ENCODE results near the gene ARHGEF38. TPM values are rescaled to one million over a fixed set of nuclear protein-coding genes. Genes with fewer than 3 reads are reported as not detected.
A peak's percentile ranks its signal among the peaks of the same experiment; 100 is the strongest.
"Not testable (repeated sequence)": the region's sequence is repeated elsewhere in the genome, so short reads cannot be mapped to it uniquely, and the experiment has no call there.

The ARHGEF38 gene
- total RNA-seq, 1 donor from 2014 or later: not detected

DNA sequence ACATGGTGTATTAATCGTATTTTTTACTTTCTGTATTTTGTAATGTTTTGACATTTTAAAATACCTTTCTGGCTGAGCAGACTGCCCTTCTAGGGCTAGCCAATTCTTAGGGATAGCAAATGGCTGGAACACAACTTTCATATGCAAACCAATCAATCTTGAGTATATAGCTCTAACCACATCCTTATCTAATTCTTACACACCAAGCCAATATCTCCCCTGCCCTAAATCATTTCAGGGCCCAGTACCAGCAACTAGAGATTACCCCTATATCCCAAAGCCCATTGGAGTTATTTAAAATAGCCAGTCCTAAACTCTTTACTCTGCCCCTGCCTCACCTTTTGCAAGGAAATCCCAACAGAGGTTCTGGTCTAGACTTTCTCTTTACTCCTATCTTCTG, 97.8 kb downstream of the ARHGEF38 start:
- DNase-seq (ENCODE audit: low read depth in 2 of 2): no peak

DNA sequence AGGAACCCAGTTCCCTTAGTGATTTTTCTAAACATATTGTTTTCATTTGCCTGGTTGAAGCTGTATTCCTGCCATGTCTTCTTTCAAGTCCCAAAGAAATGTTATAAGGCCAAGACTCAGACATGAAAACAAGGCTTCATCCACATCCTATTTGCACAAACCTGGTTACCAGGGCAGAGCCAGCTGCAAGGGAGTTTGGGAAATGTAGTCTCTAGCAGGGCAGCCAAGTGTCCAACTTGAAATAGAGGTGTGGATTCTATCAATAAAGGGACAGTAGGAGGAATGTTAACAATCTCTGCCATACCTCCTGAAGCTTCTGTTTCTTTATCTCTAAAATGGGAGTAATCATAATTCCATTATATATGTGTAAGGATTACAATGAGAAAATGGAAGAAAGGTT, 99.5 kb downstream of the ARHGEF38 start:
- DNase-seq (ENCODE audit: low read depth in 2 of 2): no peak

DNA sequence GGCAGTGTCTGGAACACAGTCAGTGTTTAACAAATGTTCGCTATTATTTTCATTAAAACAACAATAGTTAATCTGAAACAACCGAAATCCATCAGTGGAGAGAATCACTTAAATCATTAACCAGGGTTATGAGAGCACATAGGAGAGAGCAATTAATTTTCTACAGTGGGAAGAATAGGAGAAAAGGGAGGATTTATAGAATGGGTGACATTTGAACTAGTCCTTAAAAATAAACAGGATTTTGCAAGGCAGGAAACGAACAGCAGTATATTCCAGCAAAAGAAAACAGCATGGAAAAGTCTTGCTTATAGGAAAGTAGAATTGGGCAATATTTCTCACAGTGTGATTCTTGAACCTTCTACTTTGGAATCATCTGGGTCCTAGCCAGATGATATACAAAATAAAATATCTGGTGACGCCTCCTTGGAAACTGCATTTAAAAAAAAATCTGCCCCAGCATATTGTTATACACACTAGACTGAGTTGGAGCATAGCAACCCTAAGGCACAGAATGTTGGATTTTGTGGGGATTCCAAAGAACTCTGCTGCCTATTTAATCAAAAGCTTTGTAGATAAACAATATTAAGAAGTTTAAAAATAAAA, 100.0 kb downstream of the ARHGEF38 start:
- DNase-seq (ENCODE audit: low read depth in 2 of 2): no peak

DNA sequence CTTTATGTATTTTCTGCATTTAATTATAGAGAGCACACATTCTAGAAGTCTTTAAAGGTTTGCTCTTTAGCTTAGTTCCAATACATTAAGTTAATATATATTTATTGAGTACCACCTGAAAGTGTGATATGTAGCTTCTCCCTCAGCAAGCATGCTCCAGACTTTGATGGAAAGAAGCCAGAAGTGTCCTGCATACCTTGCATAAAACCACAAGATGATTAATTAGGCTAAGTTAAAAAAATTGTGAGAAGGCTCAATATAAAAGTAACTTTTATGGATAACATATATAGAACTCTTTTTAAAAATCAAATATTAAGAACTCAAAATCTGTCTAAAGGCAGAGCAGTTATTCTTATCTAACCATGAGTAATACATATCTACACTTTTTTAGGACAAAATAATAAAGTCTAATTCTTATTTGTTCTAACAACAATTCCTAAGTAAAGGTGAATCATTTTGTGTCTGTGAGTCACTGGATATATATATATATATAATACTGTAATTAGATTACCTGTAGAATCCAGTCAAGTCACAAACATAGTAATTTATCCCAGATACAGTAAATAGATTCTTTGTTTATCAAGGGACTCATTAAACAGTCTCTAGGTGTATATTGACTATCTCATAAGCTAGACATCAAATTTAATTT, 104.8 kb downstream of the ARHGEF38 start:
- no peak for DNase-seq (ENCODE audit: low read depth in 2 of 2)

DNA sequence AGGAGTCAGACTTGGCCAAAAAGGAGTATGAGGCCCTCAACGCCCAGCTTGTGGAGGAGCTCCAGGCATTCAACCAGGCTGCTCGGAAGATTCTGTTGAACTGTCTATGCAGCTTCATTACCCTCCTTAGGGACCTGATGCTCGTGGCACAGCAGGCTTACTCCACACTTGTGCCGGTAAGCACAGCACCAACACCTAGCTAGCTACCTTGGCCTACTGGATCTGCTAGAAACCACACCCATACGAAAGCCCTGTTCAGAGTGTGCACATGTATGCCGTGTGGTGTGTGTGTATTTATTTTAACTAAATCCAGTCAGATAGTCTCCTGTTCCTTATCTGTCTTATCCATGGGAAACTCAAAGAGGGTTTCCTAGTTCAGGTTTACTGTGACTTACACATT, 106.8 kb downstream of the ARHGEF38 start:
- no peak for DNase-seq (ENCODE audit: low read depth in 2 of 2)

DNA sequence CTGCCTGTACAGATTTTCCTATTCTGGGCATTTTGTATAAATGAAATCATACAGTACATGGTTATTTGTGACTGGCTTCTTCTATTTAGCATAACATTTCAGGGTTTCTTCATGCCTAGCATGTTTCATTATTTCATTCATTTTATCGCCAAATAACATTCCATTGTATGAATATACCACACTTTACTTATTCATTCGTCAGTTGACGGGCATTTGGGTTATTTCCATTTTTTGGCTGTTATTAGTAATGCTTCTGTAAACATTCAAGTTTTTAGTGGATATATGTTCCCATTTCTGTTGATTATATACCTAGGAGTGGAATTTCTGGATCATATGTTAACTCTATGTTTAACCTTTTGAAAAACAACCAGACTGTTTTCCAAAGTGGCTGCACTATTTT, 108.6 kb downstream of the ARHGEF38 start:
- no peak for DNase-seq (ENCODE audit: low read depth in 2 of 2)

DNA sequence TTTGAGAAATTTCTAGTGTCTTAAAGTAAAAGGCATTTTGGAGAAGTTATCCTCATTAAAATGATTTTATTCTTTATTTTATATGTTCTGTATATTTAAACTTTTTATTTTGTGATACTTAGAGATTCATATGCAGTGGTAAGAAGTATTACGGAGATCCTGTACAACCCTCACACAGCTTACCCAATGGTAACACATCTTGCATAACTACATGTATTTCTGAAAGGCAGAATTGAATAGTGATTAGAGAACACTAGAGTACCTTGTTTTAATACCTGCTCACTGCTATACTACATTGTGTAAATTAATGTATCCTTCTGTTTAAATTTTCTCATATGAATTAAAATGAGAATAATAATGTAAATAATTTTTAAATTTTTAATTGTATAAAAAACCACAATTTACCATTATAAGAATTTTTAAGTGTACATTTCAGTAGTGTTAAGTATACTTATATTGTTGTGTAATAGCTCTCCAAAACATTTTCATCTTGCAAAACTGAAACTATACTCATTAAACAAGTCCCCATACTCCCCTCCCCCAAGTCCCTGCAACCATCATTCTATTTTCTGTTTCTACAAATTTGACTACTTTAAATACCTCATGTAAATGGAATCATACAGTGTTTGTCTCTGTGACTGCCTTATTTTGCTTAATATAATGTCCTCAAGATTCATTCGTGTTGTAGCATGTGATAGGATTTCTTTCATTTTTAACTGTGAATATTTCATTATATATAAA, 110.7 kb downstream of the ARHGEF38 start:
- DNase-seq (ENCODE audit: low read depth in 2 of 2): no peak

DNA sequence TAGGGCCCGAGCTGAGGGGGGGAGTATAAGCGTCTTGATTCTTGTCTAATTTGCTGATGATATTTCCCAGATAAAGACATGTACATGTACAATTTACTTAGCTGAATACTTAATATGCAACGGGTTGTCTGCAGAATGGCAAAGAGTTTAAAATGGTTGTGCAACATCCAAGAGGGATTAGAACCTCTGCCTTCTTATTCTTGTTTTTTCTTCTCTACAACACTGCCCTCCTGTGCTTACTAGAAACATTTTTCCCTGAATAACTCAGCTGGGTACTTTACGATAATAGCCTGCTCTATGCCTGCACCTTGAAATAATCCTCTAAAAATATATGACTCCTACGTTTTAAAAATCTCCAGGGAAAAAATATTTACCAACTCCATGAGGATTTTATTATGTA, 114.3 kb downstream of the ARHGEF38 start:
- DNase-seq (ENCODE audit: low read depth in 2 of 2): peak in 1 of 2 donors; percentile 5

DNA sequence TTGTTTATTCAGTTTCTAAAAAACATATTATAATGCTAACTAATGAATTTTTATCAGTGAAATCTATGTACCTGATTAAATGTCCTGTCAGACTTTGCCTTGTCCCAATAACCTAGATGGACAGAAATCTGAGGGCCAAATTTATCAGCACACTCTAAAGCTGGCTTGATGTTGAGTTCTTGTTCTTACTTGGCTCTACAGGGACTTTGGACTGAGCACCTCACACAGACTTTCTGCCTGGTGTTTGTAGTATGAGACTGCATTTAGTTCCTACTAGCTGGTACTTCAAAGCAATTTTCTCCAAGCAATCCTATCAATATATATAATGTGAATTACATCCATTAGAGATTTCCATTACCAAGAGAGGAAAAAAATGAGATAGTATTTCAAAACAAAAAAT, 118.3 kb downstream of the ARHGEF38 start:
- DNase-seq (ENCODE audit: low read depth in 2 of 2): no peak

DNA sequence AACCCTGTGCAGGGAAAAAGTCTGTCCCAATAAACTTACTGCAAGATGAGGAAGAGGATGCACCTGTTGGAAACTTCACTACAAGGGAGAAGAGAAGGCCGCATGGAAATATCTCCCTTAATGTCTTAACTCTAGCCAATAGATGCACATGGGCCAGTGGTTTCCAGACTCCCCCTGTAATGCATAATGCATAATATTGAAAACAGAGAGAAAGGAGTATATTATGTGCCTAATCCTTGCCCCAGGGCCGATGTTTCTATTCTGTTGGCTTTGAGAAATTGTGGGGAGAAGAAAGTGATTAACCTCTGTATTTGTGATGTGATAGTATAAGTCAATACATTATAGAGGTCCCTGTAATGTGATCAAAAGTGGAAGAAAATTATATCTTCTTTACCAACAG, 118.9 kb downstream of the ARHGEF38 start:
- no peak for DNase-seq (ENCODE audit: low read depth in 2 of 2)

DNA sequence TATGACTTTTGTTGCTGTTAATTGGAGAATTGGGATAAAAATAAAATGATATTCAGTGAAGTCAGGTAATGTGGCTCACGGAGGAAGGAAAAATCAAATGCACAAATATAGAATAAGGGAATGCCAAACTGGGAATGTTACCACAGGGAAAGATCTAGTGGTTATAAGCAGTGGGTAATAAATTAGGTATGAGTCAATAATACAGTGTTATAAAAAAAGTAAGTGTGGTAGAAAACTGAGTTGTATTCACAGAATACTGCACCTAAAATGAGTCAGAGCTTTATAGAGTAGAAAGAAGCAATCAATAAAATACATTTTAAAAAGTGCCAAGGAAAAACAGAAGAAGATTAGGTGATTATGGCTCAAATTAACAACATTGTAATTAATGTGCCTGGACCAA, 121.6 kb downstream of the ARHGEF38 start:
- no peak for DNase-seq (ENCODE audit: low read depth in 2 of 2)

DNA sequence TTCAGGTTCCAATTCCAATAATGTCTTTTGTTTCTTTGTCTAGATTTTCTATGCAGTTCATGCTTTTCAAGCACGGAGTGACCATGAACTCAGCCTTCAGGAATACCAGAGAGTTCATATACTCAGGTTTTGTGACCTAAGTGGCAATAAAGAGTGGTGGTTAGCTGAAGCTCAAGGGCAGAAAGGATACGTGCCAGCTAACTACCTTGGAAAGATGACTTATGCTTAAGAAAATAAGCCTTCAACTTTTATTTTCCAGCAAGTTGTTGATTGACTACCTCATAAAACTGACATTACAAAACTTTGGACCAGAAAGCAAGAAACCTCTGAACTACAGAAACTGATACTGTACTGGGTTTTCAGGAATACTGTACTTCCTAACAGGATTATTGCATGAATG, 125.3 kb downstream of the ARHGEF38 start:
- no peak for DNase-seq (ENCODE audit: low read depth in 2 of 2)

DNA sequence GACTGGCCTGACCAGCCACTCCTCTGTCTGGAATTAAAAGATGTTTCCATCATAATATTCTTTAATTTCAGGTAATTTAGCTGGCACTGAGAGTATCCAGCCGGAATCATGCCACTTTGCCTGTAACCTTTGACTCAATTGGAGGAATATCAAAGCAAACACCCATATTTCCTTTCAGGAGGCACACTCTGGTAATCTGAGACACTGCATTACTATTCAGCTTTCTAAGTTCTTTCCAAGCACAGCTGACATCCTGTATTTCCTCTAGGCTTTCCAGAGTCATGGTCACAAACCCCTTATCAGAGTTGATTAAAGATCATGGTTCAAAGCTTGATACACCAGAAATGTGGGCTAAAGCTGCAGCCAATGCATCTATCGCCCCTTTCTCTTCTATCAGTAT, 126.8 kb downstream of the ARHGEF38 start:
- peak in 1 of 2 donors; percentile 2 for DNase-seq (ENCODE audit: low read depth in 2 of 2)

DNA sequence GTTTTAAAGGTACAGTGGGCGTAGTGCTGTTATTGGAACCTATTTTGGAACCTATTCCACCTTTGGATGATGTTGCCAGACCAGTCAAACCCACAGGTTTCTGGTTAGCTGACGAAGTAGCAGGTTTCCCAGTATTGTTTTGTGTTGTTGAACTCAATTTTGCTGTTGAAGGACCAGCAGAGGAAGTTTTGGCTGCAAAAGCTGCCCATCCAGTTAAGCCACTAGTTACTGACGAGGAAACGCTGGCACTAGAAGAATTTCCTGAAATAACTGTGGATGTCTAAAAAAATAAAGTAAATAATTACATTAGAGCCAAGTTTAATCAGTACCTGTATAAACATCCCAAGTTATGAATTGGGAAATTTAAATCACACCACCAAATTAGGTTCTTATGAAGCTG, 130.6 kb downstream of the ARHGEF38 start:
- peak; percentile 17 to 48 for DNase-seq (ENCODE audit: low read depth in 2 of 2)

DNA sequence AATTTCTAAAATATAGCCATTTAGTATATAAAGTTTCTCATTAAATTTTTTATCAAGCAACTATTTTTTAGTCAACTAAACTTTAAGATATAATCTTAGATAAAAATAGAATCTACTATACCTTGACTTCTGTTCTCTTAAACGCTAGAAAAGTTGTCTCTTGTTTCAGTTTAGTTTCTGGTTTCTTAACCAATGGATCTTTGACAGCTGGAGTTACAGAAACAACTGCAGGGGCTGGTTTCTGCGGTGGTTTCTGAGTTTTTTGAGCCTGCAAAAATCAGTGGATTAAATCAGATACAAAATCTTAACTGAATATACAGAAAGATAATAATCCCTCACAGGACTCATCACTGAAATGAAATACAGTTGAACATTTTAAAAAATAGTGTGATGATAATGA, 134.2 kb downstream of the ARHGEF38 start:
- no peak for DNase-seq (ENCODE audit: low read depth in 2 of 2)

DNA sequence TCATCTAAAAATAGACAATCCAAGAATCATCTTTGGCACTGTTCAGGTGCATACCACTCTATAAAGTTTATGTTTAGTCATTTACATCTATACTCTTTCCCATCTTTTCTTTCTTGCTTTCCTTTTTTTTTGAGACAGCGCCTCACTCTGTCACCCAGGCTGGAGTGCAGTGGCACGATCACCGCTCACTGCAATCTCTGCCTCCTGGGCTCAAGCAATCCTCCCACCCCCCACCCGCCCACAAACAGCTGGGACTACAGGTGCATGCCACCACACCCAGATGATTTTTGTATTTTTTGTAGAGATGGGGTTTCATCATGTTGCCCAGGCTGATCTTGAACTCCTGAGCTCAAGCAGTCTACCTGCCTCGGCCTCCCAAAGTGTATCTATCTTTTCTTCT, 142.4 kb downstream of the ARHGEF38 start:
- not testable (repeated sequence) for DNase-seq (ENCODE audit: low read depth in 2 of 2)

DNA sequence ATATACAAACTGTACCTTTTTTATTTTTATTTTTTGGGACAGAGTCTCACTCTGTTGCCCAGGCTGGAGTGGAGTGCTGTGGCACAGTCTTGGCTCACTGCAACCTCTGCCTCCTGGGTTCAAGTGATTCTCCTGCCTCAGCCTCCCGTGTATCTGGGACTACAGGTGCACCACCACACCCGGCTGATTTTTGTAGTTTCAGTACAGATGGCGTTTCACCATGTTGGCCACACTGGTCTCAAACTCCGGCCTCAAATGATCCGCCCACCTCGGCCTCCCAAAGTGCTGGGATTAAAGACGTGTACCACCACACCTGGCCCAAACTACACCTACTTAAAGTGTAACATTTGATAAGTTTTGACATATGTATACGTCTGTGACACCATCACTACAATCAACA, 143.4 kb downstream of the ARHGEF38 start:
- not testable (repeated sequence) for DNase-seq (ENCODE audit: low read depth in 2 of 2)

DNA sequence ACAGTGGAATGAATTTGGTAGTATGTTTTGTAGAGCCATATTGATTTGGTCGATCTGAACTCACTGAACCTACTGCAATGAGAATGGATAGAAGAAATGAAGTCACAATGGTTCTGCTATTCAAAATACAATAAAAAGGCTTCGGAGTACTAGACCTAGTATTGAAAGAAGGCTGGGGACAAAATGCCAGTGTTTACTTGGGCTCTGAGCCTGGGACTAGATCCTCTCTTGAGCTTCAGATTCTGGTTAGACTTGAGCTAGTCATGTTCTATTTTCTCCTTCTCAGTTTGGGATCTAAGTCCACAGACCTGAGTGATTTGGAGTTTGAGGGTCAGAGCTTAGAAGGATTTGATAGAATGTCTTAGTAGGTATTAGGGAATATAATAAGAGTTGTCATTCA, 146.2 kb downstream of the ARHGEF38 start:
- no peak for DNase-seq (ENCODE audit: low read depth in 2 of 2)

DNA sequence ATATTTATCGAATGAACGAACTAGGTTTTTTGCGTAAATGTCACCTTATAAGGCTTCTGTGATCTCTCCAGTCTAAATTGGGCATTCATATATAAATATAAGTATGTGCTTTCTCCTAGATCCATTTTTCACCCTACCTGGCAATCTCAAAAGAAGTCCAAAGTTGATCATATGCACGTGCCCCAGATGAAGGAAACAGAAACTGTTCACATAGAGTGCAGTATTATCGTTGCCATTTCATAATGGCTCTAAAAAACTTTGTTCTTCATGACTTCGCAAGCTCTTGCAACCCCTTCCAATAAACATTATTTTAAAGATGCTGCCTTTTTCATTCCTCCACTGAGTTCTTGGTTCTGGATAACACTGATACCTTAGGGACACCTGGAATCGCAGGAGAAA, 155.4 kb downstream of the ARHGEF38 start:
- DNase-seq (ENCODE audit: low read depth in 2 of 2): peak; percentile 5 to 30

DNA sequence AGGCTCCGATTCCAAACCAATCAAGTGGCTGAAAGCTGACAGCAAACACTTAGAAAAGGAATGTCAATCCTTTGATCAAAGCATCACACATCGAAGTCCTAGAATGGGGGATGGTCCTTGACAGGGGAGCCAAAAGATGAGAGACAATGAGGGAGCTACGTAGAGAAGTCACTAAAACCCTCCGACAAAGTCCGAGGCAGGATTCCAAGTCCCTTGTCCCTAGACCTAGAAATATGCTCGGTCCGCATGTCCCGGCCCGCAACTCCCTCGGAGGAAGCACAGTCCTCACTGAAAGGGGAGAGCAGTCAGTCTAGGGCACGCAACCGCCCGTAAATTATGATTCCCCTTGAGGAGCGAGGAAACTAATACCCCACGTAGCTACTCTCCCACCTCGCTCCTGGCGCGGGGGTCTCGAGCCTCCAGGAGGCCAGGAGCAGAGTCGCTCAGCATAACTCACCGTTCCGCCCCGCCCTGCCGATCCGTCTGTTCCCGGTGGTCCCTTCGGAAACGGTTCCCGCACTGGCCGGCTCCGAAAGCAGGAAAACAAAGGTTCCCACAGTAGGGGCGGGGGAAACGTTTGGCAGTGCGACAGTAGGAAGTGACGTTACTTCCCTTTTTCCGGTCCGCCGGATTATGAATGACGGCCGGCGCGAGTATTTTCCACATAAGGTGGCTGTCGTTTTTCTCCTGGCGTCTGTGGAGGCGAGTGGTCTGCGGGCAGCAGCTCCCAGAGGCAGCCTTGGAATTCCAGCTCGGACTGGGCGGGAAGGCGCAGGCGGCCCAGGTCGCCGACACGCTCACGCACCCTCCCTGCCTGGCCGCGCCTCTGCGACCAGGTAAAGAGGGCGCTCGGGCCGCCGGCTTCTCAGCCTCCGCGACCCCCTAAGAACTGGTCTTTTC, 156.0 kb downstream of the ARHGEF38 start, which contains the start of the genes GSTCD and INTS12:
TSS of gene GSTCD (plus strand) at position 604 of the 900 bp plus-strand sequence. CDS start 8,830 bp downstream, outside the sequence.
TSS of gene INTS12 (minus strand) at position 509 of the 900 bp plus-strand sequence. CDS start 8,684 bp downstream, outside the sequence.
- peak; percentile 96 to 97 for DNase-seq (ENCODE audit: low read depth in 2 of 2)

DNA sequence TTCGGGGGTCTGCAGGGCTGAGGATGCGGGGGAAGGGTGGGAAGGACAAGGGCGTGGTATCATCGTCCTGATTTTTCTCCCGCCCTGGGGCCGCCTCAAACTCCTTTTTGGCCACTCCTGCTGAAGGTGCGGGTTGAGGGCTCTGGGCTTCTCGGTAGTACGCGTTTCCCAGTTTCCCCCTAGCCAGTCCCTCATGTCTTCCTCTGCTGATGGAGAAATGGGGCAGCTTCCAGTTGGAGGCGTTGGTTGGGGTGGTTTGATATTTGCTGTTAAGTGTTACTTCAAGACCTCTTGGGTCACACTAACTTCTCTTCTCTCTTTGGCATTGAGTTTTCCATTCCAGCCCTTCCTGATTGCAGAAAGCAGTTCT, 156.6 kb downstream of the ARHGEF38 start:
- peak; percentile 32 to 47 for DNase-seq (ENCODE audit: low read depth in 2 of 2)
